Endometrial microvascular endothelial cells (primary cell): ENCODE results near the gene DACT2. TPM values are rescaled to one million over a fixed set of nuclear protein-coding genes. Genes with fewer than 3 reads are reported as not detected.
"Not testable (repeated sequence)": the region's sequence is repeated elsewhere in the genome, so short reads cannot be mapped to it uniquely, and the experiment has no call there.

Source experiments
- in situ Hi-C: cut with HindIII; loops from 2 replicates; pipeline ENCODE4 v1.10.0; 2017; ENCODE audit warnings: low sequenced_read_pairs, low pct_unique_long_range_greater_than_20kb; ENCODE audit errors: inconsistent ontology term
- total RNA-seq: library from RNA; depleted of rRNA; stranded (reverse); fragments of >200 nt; gene quantifications from one replicate; pipeline ENCODE4 v1.2.3, GENCODE V29; 2015; ENCODE audit errors: inconsistent ontology term

DACT2 gene
- total RNA-seq, 1 donor from 2014 or later: not detected

DNA sequence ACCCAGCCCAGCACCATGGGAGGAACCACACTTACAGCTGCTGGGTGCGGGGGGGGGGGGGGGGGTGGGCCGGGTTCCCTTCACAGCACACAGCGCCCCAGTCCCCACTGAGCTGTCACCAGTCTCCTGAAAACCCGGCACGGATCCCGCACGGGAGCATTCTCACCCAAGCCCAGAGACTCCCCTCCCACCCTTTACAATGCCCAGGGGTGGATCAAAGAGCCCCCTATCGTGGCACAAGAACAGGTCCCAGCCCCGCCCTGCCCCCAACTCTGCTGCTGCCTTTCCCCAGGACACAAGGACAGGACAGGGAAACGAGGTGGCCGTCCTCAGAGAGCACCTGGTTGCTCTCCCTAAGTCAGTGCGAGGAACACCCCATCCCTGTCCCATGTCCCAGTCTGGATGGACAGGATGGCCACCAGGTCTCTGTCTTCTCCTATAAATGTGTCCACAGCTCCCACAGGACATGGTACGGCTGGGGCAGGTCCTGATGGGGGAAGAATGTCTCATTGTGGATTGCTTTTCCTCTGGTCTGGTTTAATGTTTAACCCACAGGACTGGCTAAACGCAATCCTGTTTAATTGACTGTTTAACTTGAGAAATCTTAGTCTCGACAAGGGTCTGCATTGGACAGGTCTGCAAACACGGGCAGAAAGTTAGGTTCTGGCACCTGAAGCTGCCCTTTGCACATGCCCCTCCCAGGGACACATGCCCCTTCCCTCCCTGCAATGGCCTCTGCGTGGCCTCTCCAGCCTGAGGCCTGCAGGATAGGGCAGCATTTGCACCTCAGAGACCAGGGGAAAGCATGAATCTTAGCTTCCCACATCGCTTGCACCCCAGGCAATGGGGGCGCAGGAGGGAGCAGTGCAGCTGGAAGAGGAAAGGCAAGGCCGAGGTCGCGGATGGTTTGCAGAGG lies 45.3 kb downstream of the DACT2 start:
- in situ Hi-C loops: no loop called here

- in situ Hi-C loops: no loop called here
Measured at GRCh38 chr6:168273441-168274036, 46.0 kb downstream of the DACT2 start.

- in situ Hi-C loops: no loop called here
Measured at GRCh38 chr6:168272415-168273325, 46.9 kb downstream of the DACT2 start.

DNA sequence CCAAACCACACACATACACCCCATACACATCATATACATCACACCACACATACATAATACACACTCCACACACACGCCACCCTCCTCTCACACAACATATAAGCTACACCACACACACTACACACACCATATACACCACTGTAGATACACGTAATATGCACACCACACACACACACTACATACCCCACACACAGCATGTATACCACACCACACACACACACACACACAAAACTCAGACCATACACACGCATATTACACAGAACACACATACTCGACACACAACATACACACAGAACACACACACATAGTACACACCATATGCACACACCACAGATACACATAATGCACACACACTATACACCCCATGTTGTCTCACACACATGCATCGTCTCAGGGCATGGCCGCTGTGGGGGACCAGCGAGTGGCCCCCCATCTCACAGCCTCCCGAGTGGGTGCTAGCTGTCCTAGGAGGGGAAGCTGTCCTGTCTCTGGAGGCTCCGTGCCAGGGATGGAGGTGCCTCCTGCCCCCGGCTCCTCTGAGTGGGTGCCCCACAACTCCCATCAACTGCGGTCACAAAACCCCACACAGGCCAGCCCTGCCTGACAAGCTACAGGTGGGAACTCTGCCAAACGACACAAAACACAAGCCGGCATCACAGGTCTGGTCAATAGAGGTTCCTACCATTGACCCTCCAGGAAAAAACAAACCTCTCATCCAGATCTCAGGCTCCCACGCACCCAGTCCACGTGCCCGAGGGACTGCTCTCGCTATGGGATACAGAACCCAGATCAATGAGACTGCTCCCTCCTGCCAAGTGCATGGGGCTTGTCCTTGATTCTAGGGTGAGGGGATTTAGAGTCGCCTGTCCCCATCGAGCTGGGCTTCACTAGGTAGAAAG lies 49.1 kb downstream of the DACT2 start:
- in situ Hi-C loops: no loop called here

DNA sequence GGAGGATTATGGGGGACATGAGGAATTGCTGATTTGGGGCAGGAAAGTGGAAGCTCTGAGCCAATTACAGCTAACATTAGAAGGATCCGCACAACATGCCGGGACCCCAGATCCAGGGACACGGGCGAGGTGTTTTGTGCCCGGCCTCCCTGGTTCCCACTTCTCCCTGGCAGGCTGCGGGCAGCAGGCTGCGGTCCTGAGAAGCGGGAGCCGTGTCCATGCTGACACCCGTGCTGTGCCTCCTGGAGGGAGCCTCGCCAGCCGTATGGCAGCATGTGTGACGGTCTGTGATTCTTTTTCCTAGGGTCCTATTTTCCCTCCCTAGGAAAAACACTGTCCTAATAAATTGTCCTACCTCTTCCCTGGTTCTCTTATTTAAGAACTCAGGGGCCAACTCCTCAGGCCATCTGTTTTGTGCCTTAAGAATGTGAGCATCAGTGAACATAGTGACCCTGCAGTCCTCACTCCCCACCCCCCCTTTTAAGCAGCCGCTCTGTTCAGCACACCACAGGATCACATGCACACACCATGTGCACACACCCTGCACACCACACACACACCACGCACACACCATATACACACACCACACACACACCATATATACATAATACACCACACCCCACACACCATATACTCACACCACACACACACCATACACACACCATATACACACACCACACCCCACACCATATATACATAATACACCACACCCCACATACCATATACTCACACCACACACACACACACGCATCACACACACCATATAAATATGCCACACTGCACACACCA lies 49.9 kb downstream of the DACT2 start:
- in situ Hi-C loops: no loop called here

- in situ Hi-C loops: no loop called here
Measured at GRCh38 chr6:168268755-168269154, 50.8 kb downstream of the DACT2 start.

- in situ Hi-C loops: not testable (repeated sequence)
Measured at GRCh38 chr6:168267779-168268178, 51.8 kb downstream of the DACT2 start.

DNA sequence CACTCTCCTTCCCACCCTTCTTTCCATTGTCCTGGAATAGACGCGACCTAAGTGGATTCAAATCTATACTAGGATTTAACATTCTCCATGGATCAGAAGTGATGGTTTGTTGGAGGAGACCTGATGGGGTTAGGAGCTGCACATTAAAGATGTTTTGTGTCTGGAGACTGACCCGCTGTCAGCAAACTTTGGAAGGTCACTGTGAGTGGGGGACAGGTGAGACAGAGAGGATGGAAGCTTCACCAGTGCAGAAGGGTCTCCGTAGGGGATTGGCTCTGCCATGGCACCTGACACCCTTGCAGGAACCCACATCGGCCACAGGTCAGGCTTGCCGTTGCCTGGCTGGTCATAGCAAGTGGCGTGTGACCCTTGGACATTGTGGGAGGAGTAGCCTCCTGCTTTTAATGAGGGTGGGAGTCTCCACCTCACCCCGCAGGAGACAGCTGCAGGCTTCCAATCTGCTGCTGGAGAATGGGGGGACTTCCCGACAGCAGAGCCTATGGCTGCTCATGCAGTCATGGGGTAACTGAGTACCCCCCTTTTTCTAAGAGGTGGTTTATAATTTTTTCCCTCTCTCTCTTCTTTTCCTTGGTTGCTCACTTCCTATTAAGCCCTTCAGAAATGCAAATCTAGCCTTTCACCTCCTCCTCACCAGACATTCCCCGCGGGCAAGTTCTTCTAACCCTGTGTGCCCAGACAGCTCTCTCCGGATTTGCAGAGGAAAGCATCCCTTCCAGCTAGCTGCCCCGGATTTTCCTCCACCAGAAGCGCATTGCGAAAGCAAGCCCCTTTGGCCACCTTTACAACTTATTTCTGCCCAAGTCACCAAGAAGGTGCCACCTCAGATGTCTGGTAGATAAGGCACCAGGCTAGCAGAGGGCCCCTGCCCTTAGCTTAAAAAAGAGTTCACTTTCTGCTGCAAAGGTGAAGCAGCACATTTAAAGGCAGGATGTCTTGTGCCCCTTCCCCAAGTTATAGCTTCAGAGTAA lies 53.5 kb downstream of the DACT2 start:
- in situ Hi-C loops: no loop called here

DNA sequence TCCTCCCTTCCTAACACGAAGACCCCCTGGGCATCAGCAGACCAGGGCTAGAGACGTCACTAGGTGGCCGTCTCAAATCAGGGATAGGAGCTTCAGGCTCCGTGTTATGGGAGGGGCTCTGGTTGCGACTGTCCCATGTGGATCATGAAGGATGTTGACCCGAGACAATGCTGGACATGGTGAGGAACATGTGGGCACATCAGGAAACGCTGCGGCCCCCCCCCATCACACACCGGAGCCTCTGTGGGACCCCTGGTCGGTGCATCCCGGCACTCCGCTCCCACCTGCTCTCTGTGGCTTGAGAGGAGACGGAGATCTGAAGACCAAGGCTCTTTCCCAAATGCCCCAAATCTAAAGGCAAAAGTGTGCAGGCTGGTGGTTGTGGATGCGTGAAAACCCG lies 54.2 kb downstream of the DACT2 start:
- in situ Hi-C loops: no loop called here

DNA sequence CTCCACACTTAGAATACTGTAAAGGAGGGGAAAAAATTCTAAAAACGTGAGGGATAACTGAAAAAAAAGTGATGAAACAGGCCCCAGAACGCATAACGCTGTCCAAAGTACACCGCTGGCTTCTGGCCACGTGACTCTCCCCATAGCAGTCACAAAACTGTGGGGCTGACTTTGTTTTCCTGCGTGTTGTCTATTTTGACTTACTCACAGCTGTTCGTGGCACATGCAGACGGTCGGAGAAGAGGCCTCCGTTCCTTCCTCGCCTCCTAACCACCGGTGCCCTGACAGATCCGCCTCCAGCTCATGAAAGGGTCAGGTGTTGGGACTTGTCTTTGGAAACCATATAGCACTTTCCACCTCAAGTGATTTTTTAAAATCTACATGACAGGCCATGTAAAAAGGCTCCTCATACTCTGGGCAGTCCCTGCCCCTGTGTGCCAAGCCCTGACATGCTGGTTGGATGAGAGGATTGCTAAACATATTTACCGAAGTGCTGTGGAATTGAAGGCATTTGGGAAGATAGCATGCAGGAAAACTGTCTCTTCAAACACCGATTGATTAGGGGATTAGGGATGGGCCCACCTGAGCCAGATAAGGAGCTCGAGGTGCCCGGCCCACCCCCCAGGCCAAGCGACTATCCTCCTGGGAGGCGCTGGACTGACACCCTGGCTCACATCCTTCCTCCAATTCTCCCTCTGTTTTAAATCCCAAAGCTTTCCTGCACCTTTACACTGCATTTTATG lies 54.8 kb downstream of the DACT2 start:
- in situ Hi-C loops: no loop called here

GRCh38 chr6:168263351-168263905 lies 56.1 kb downstream of the DACT2 start:
- in situ Hi-C loops: no loop called here

DNA sequence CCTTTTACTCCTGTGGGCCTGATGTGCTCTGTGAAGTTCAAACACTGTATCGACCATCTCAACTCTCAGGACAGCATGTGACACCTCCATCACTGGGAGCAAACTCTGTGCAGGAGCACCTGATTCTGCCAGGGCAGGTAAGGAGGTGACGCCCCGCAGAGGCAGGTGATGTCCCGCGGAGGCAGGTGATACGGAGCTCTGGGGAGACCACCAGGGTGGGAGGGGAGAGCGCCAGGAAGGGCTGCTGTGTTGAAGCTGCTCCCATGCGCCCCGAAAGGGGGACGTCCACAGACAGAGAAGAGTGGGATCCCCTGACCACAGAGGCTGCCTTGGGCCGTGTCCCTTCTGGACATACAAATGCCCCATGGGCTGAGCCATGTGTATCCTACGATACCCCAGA lies 58.3 kb downstream of the DACT2 start:
- in situ Hi-C loops: no loop called here

GRCh38 chr6:168260420-168260987 lies 59.1 kb downstream of the DACT2 start:
- in situ Hi-C loops: no loop called here

- in situ Hi-C loops: no loop called here
Measured at GRCh38 chr6:168258795-168259194, 60.8 kb downstream of the DACT2 start.

DNA sequence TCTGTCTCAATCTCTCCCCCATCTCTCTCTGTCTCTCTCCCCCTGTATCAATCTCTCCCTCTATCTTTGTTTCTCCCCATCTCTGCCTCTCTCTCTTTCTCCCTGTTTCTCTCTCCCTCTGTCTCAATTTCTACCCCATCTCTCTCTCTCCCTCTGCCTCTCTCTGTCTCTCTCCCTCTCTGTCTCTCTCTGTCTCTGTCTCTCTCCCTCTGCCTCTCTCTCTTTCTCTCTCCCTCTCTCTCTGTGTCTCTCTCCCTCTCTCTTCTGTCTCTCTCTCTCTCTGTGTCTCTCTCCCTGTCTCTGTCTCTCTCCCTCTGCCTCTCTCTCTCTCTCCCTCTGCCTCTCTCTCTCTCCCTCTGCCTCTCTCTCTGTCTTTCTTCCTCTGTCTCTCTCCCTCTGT lies 62.6 kb downstream of the DACT2 start:
- in situ Hi-C loops: no loop called here
